ENCODE data around the gene ARRDC3. TPM values are rescaled to one million over a fixed set of nuclear protein-coding genes. Genes with fewer than 3 reads are reported as not detected.

The ARRDC3 gene
- total RNA-seq, 4 donors from 2014 or later: 41.3 to 92.0 (median 61.8) TPM

GRCh38 chr5:91332267-91333045 lies 50.7 kb downstream of the ARRDC3 start:
- no peak for TF ChIP-seq CTCF (IDR thresholded peaks at IDR 0.05; ENCODE audit: low read depth)

- TF ChIP-seq CTCF (IDR thresholded peaks at IDR 0.05; ENCODE audit: low read depth): no peak
These were observed 51.4 kb downstream of the ARRDC3 start for GRCh38 chr5:91331705-91332104.

- TF ChIP-seq CTCF (IDR thresholded peaks at IDR 0.05; ENCODE audit: low read depth): no peak
These were observed 53.8 kb downstream of the ARRDC3 start for GRCh38 chr5:91329283-91329682.

GRCh38 chr5:91328743-91329142 lies 54.4 kb downstream of the ARRDC3 start:
- no peak for TF ChIP-seq CTCF (IDR thresholded peaks at IDR 0.05; ENCODE audit: low read depth)

- no peak for TF ChIP-seq CTCF (IDR thresholded peaks at IDR 0.05; ENCODE audit: low read depth)
These were observed 63.5 kb downstream of the ARRDC3 start for GRCh38 chr5:91319667-91320066.

- TF ChIP-seq CTCF (IDR thresholded peaks at IDR 0.05; ENCODE audit: low read depth): no peak
These were observed 64.4 kb downstream of the ARRDC3 start for GRCh38 chr5:91318724-91319123.

All from subcutaneous adipose tissue (tissue), 4 donors.